Naive thymus-derived CD4-positive, alpha-beta T cell (primary cell): ENCODE data around the gene ZC3H18. TPM values are rescaled to one million over a fixed set of nuclear protein-coding genes. Genes with fewer than 3 reads are reported as not detected.

ENCODE experiments used
- ATAC-seq: fragments of 150-1000 bp; cut with Tn5 transposase; 2 replicates; pipeline ENCODE4 v1.10.0; 2021; ENCODE audit warnings: mild to moderate bottlenecking, moderate library complexity
- CTCF ChIA-PET: fragments of 350-600 bp; sonication (Branson Sonifier 250); formaldehyde crosslinking; loops from one replicate; lab custom pipeline; 2021; ENCODE audit warnings: antibody characterized with exemption; lab: Charles Lee
- POLR2A ChIA-PET: fragments of 350-600 bp; sonication (Branson Sonifier 250); formaldehyde crosslinking; loops from one replicate; lab custom pipeline; 2021; ENCODE audit warnings: antibody characterized with exemption, inconsistent platforms; lab: Charles Lee
- DNase-seq, 9 donors: peaks; one replicate each; pipeline versions ENCODE4 v3.0.0 to v3.0.0-alpha.2; 2020 to 2022; ENCODE audit warnings: mixed read lengths in 1 of 9
- H3K27ac ChIP-seq: one replicate; pipeline ENCODE4 v1.7.0; 2013; ENCODE audit warnings: mild to moderate bottlenecking, low read depth, low read length, moderate library complexity
- H3K27me3 ChIP-seq, 2 donors: one replicate each; pipeline ENCODE4 v1.7.0; 2013; ENCODE audit warnings: low read length in 2 of 2, mild to moderate bottlenecking in 2 of 2, moderate library complexity in 2 of 2; ENCODE audit not compliant: control insufficient read depth in 2 of 2, insufficient read depth in 2 of 2
- H3K36me3 ChIP-seq, 3 experiments: 1 replicate in 2 of 3; 2 replicates in 1 of 3; pipeline ENCODE4 v1.7.0; 2013; ENCODE audit warnings: low read length in 3 of 3, mild to moderate bottlenecking in 3 of 3, moderate library complexity in 1 of 3; ENCODE audit not compliant: insufficient read depth in 3 of 3, control insufficient read depth in 2 of 3
- H3K4me1 ChIP-seq, 2 donors: one replicate each; pipeline ENCODE4 v1.7.0; 2013; ENCODE audit warnings: low read length in 2 of 2, mild to moderate bottlenecking in 2 of 2, moderate library complexity in 1 of 2; ENCODE audit not compliant: control insufficient read depth in 2 of 2, insufficient read depth in 2 of 2
- H3K4me3 ChIP-seq: 2 replicates; pipeline ENCODE4 v1.7.0; 2013; ENCODE audit warnings: mild to moderate bottlenecking, low read length
- H3K9me3 ChIP-seq, 3 experiments: 1 replicate in 2 of 3; 2 replicates in 1 of 3; pipeline ENCODE4 v1.7.0; 2013; ENCODE audit warnings: low read length in 3 of 3; ENCODE audit not compliant: control insufficient read depth in 2 of 3
- H3K27ac Mint-ChIP-seq, 9 donors: one replicate each; pipeline ENCODE4 v1.8.0; 2020 to 2022; ENCODE audit warnings: mixed read lengths in 9 of 9, mild to moderate bottlenecking in 8 of 9, moderate library complexity in 5 of 9, inconsistent platforms in 2 of 9
- H3K27me3 Mint-ChIP-seq, 5 donors: one replicate each; pipeline ENCODE4 v1.8.0; 2021 to 2022; ENCODE audit warnings: mixed read lengths in 5 of 5, mild to moderate bottlenecking in 1 of 5
- H3K36me3 Mint-ChIP-seq, 5 donors: one replicate each; pipeline ENCODE4 v1.8.0; 2020 to 2022; ENCODE audit warnings: mixed read lengths in 5 of 5, mild to moderate bottlenecking in 3 of 5, inconsistent platforms in 1 of 5
- H3K4me1 Mint-ChIP-seq, 7 donors: one replicate each; pipeline ENCODE4 v1.8.0; 2020 to 2022; ENCODE audit warnings: mixed read lengths in 7 of 7, mild to moderate bottlenecking in 3 of 7, inconsistent platforms in 1 of 7
- H3K4me3 Mint-ChIP-seq, 10 donors: one replicate each; pipeline ENCODE4 v1.8.0; 2020 to 2022; ENCODE audit warnings: mild to moderate bottlenecking in 10 of 10, mixed read lengths in 10 of 10, moderate library complexity in 6 of 10, inconsistent platforms in 2 of 10
- H3K9me3 Mint-ChIP-seq, 11 donors: one replicate each; pipeline ENCODE4 v1.8.0; 2020 to 2022; ENCODE audit warnings: mixed read lengths in 11 of 11, mild to moderate bottlenecking in 4 of 11, inconsistent platforms in 1 of 11, moderate library complexity in 1 of 11
- intact Hi-C, 2 donors: fragments of 100-400 bp; cut with micrococcal nuclease; formaldehyde crosslinking; loops; one replicate each; pipeline ENCODE4 v1.15.1; 2023
- polyA plus RNA-seq, 2 donors: library from polyadenylated mRNA; unstranded; fragments of 300-500 nt; fragmentation: Illumina TruSeq; gene quantifications; one replicate each; pipeline ENCODE4 v1.2.3, GENCODE V29; 2021
- total RNA-seq, 6 experiments: library from RNA in 5 of 6; stranded (reverse) in 5 of 6; gene quantifications; 1 replicate in 5 of 6; 2 replicates in 1 of 6; pipeline ENCODE4 v1.2.3 and lab custom pipeline; 2021 to 2026

The ZC3H18 gene
- total and polyA plus RNA-seq, 7 experiments from 2014 or later = 11.0 to 97.8 (median 78.2) TPM

DNA sequence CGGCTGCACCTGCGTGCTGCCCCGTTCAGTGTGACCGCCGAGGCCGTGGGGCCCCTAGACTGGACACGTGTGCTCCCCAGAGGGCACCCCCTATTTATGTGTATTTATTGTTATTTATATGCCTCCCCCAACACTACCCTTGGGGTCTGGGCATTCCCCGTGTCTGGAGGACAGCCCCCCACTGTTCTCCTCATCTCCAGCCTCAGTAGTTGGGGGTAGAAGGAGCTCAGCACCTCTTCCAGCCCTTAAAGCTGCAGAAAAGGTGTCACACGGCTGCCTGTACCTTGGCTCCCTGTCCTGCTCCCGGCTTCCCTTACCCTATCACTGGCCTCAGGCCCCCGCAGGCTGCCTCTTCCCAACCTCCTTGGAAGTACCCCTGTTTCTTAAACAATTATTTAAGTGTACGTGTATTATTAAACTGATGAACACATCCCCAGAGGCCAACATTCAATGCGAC is 69.9 kb downstream of the ZC3H18 start:
- no peak for DNase-seq
- intact Hi-C loops = no loop called here
- Histone ChIP-seq H3K4me1 (peaks cover 21 to 23% of the 10 kb centered on the region in 2 donors), H3K9me3 (no peaks in the 10 kb centered on the region), H3K4me3 (no peak overlapping the region), H3K27ac (no peak overlapping the region), H3K36me3 (peaks cover 0 to 20% (median 0%) of the 10 kb centered on the region in 3 experiments), H3K27me3 (peaks cover 0 to 6% of the 10 kb centered on the region in 2 donors)
- H3K4me1 Mint-ChIP-seq = peaks cover 28 to 48% (median 33%) of the 10 kb centered on the region in 7 donors
- peak overlapping the region in 3 of 9 donors; percentile 19 to 70 (median 45) for H3K27ac Mint-ChIP-seq
- peaks cover 0 to 42% (median 13%) of the 10 kb centered on the region in 5 donors for H3K27me3 Mint-ChIP-seq
- POLR2A ChIA-PET = interaction anchor here (0.7 to 3.1 kb wide), 5 partner anchors 9 to 65 kb away, joined by 3 to 11 read pairs (median 3); partner anchors contain the start of gene MVD
- CTCF ChIA-PET = no interaction called here
- no peaks in the 10 kb centered on the region for H3K9me3 Mint-ChIP-seq
- ATAC-seq = no peak
- H3K36me3 Mint-ChIP-seq = peaks cover 0 to 7% (median 0%) of the 10 kb centered on the region in 5 donors
- H3K4me3 Mint-ChIP-seq = peak overlapping the region in 6 of 10 donors; percentile 9 to 63 (median 50)

DNA sequence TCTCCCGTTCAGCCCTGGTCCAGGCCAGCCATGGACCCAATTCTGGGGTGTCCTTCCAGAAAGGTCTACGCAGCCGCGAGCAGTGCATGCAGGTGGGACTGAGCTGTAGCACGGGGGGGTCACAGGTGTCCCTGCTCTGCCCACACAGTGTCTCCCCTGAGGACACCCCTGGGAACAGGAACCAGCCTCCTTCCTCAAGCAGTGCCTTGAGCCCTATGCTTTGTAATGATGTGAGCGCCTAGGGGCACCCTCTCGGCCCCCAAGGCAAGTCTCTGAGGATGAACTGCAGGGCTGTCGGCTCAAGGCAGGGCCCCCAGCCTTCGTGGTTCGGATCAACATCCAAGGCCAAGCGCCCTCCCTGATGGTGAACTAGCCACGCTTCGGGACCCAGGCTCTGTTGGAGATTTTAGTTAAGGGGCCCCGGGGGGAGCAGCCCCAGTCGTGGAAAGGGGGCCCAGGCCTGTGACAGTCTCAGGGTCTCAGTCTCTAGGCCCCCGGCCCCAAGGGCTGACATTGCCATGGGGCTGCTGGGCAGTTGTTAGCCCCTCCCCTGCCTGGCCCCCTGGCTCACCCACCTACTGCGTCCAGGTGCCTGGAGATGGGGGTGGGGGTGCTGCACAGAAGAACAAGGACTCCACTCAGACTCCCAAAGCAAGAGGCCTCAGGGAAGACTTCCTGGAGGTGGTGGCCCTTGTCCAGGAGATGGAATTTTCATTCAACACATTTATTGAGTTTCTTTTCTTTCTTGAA is 70.5 kb downstream of the ZC3H18 start:
- no peak for DNase-seq
- H3K9me3 ChIP-seq = no peaks in the 10 kb centered on the region
- H3K27me3 ChIP-seq = peaks cover 0 to 6% of the 10 kb centered on the region in 2 donors
- intact Hi-C loops = no loop called here
- POLR2A ChIA-PET = interaction anchor here (0.7 to 3.1 kb wide), 6 partner anchors 8 to 64 kb away, joined by 3 to 11 read pairs (median 4); partner anchors contain the start of gene MVD
- H3K27ac Mint-ChIP-seq = peak overlapping the region in 1 of 9 donors; percentile 70
- peaks cover 25 to 49% (median 34%) of the 10 kb centered on the region in 7 donors for H3K4me1 Mint-ChIP-seq
- peaks cover 0 to 42% (median 13%) of the 10 kb centered on the region in 5 donors for H3K27me3 Mint-ChIP-seq
- peaks cover 0 to 26% (median 0%) of the 10 kb centered on the region in 3 experiments for H3K36me3 ChIP-seq
- peaks cover 21% of the 10 kb centered on the region in 2 donors for H3K4me1 ChIP-seq
- H3K4me3 ChIP-seq = no peak overlapping the region
- CTCF ChIA-PET = no interaction called here
- H3K36me3 Mint-ChIP-seq = peaks cover 0 to 8% (median 0%) of the 10 kb centered on the region in 5 donors
- no peak overlapping the region for H3K27ac ChIP-seq
- no peaks in the 10 kb centered on the region for H3K9me3 Mint-ChIP-seq
- ATAC-seq = no peak
- peak overlapping the region in 5 of 10 donors; percentile 25 to 63 (median 56) for H3K4me3 Mint-ChIP-seq

GRCh38 chr16:88642881-88643643 is 72.9 kb downstream of the ZC3H18 start:
- H3K9me3 ChIP-seq = no peaks in the 10 kb centered on the region
- H3K4me3 ChIP-seq = no peak overlapping the region
- no peak overlapping the region for H3K27ac Mint-ChIP-seq
- no peak overlapping the region for H3K4me3 Mint-ChIP-seq
- no peaks in the 10 kb centered on the region for H3K9me3 Mint-ChIP-seq
- peaks cover 17 to 21% of the 10 kb centered on the region in 2 donors for H3K4me1 ChIP-seq
- ChIA-PET POLR2A (interaction anchor here (1.2 to 2.5 kb wide), 3 partner anchors 9 to 61 kb away, joined by 3 to 8 read pairs (median 4); partner anchors contain the start of gene MVD), CTCF (no interaction called here)
- H3K36me3 ChIP-seq = peaks cover 0 to 43% (median 0%) of the 10 kb centered on the region in 3 experiments
- intact Hi-C loops = no loop called here
- peaks cover 0 to 6% of the 10 kb centered on the region in 2 donors for H3K27me3 ChIP-seq
- no peak overlapping the region for H3K27ac ChIP-seq
- peaks cover 0 to 25% (median 5%) of the 10 kb centered on the region in 5 donors for H3K27me3 Mint-ChIP-seq
- DNase-seq = no peak
- peaks cover 0 to 8% (median 0%) of the 10 kb centered on the region in 5 donors for H3K36me3 Mint-ChIP-seq
- ATAC-seq = no peak
- peaks cover 7 to 31% (median 20%) of the 10 kb centered on the region in 7 donors for H3K4me1 Mint-ChIP-seq

- H3K4me1 ChIP-seq = peaks cover 15 to 16% of the 10 kb centered on the region in 2 donors
- POLR2A ChIA-PET = no interaction called here
- H3K9me3 ChIP-seq = no peaks in the 10 kb centered on the region
- ATAC-seq (no peak), DNase-seq (no peak)
- peaks cover 0 to 46% (median 0%) of the 10 kb centered on the region in 3 experiments for H3K36me3 ChIP-seq
- Mint-ChIP-seq H3K27me3 (peaks cover 0 to 19% (median 5%) of the 10 kb centered on the region in 5 donors), H3K27ac (no peak overlapping the region), H3K36me3 (peaks cover 0 to 8% (median 0%) of the 10 kb centered on the region in 5 donors), H3K4me1 (peaks cover 6 to 26% (median 14%) of the 10 kb centered on the region in 7 donors), H3K4me3 (no peak overlapping the region), H3K9me3 (no peaks in the 10 kb centered on the region)
- H3K27me3 ChIP-seq = peaks cover 0 to 6% of the 10 kb centered on the region in 2 donors
- CTCF ChIA-PET = no interaction called here
- intact Hi-C loops = no loop called here
- H3K4me3 ChIP-seq = no peak overlapping the region
- no peak overlapping the region for H3K27ac ChIP-seq
Observed at GRCh38 chr16:88643644-88643932, 73.4 kb downstream of the ZC3H18 start.

DNA sequence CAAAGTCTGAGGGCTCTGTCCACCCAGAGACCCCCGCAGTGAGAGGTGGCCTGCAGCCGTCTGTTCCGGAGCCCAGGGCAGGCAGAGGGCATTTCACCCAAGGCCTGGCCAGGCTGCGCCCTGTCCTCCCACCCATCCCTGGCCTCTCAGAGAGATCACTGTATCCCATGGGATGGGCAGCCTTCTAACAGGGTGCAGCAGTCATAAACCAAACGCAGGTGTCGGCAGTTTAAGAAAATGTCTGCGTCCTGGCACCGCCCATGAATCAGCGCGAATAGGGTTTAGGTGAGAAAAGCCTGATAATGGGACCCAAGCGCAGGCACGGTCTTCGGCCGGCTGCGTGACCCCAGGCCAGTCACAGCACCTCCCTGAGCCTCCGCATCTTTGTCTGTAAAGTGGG is 75.3 kb downstream of the ZC3H18 start:
- Histone ChIP-seq H3K27ac (no peak overlapping the region), H3K27me3 (no peaks in the 10 kb centered on the region), H3K9me3 (no peaks in the 10 kb centered on the region), H3K4me3 (no peak overlapping the region), H3K4me1 (peaks cover 9 to 17% of the 10 kb centered on the region in 2 donors), H3K36me3 (peaks cover 0 to 53% (median 0%) of the 10 kb centered on the region in 3 experiments)
- ChIA-PET POLR2A (no interaction called here), CTCF (no interaction called here)
- Mint-ChIP-seq H3K9me3 (no peaks in the 10 kb centered on the region), H3K27ac (peak overlapping the region in 3 of 9 donors; percentile 17 to 31 (median 18)), H3K36me3 (peaks cover 0 to 11% (median 0%) of the 10 kb centered on the region in 5 donors), H3K27me3 (peaks cover 0 to 6% (median 0%) of the 10 kb centered on the region in 5 donors), H3K4me1 (peaks cover 10 to 25% (median 15%) of the 10 kb centered on the region in 7 donors), H3K4me3 (no peak overlapping the region)
- DNase-seq = no peak
- no peak for ATAC-seq
- intact Hi-C loops = no loop called here

GRCh38 chr16:88645941-88646340 is 75.7 kb downstream of the ZC3H18 start:
- no peaks in the 10 kb centered on the region for H3K9me3 ChIP-seq
- peaks cover 10 to 25% (median 15%) of the 10 kb centered on the region in 7 donors for H3K4me1 Mint-ChIP-seq
- H3K4me3 ChIP-seq = no peak overlapping the region
- ChIA-PET CTCF (no interaction called here), POLR2A (no interaction called here)
- peaks cover 0 to 11% (median 0%) of the 10 kb centered on the region in 5 donors for H3K36me3 Mint-ChIP-seq
- no peaks in the 10 kb centered on the region for H3K9me3 Mint-ChIP-seq
- H3K4me1 ChIP-seq = peaks cover 9 to 17% of the 10 kb centered on the region in 2 donors
- intact Hi-C loops = no loop called here
- H3K36me3 ChIP-seq = peaks cover 0 to 57% (median 0%) of the 10 kb centered on the region in 3 experiments
- DNase-seq (no peak), ATAC-seq (no peak)
- peaks cover 0 to 4% (median 0%) of the 10 kb centered on the region in 5 donors for H3K27me3 Mint-ChIP-seq
- no peaks in the 10 kb centered on the region for H3K27me3 ChIP-seq
- no peak overlapping the region for H3K27ac ChIP-seq
- H3K27ac Mint-ChIP-seq = no peak overlapping the region
- H3K4me3 Mint-ChIP-seq = no peak overlapping the region
